RWPE2 (cell line): ENCODE data around the gene B4GAT1.

Source experiments
- ATAC-seq: fragments of 200-7000 bp; cut with Tn5 transposase; 3 replicates; pipeline ENCODE4 v1.9.1; 2021; ENCODE audit warnings: low read depth
- DNase-seq: peaks from one replicate; pipeline ENCODE4 v3.0.0-alpha.2; 2020; ENCODE audit warnings: low spot score
- H3K27ac ChIP-seq: fragments of 450-650 bp; 2 replicates; pipeline ENCODE4 v1.5.1; 2017; ENCODE audit warnings: mild to moderate bottlenecking; ENCODE audit not compliant: poor library complexity, severe bottlenecking
- H3K27me3 ChIP-seq: fragments of 250-450 bp; sonication (Bioruptor Pico); 2 replicates; pipeline ENCODE4 v1.5.1; 2021; ENCODE audit warnings: mild to moderate bottlenecking, moderate library complexity; ENCODE audit not compliant: insufficient read depth, poor library complexity, severe bottlenecking
- H3K36me3 ChIP-seq: fragments of 250-450 bp; sonication (Bioruptor Pico); 2 replicates; pipeline ENCODE4 v1.5.1; 2020; ENCODE audit warnings: low read depth, mild to moderate bottlenecking, moderate library complexity
- H3K4me1 ChIP-seq: fragments of 250-450 bp; sonication (Bioruptor Pico); 2 replicates; pipeline ENCODE4 v1.5.1; 2021; ENCODE audit warnings: mild to moderate bottlenecking, moderate library complexity; ENCODE audit not compliant: insufficient read depth, poor library complexity, severe bottlenecking
- H3K4me3 ChIP-seq: fragments of 250-450 bp; sonication (Bioruptor Pico); 2 replicates; pipeline ENCODE4 v1.5.1; 2021; ENCODE audit warnings: mild to moderate bottlenecking, moderate library complexity; ENCODE audit not compliant: severe bottlenecking
- H3K9me3 ChIP-seq: fragments of 250-450 bp; sonication (Bioruptor Pico); 2 replicates; pipeline ENCODE4 v1.5.1; 2021; ENCODE audit warnings: mild to moderate bottlenecking, moderate library complexity; ENCODE audit not compliant: severe bottlenecking
- CTCF ChIP-seq: fragments of 450-650 bp; IDR thresholded peaks from one replicate; pipeline ENCODE4 v1.5.1; 2017; ENCODE audit warnings: mild to moderate bottlenecking, moderate library complexity; ENCODE audit not compliant: poor library complexity, severe bottlenecking

The B4GAT1 gene

DNA sequence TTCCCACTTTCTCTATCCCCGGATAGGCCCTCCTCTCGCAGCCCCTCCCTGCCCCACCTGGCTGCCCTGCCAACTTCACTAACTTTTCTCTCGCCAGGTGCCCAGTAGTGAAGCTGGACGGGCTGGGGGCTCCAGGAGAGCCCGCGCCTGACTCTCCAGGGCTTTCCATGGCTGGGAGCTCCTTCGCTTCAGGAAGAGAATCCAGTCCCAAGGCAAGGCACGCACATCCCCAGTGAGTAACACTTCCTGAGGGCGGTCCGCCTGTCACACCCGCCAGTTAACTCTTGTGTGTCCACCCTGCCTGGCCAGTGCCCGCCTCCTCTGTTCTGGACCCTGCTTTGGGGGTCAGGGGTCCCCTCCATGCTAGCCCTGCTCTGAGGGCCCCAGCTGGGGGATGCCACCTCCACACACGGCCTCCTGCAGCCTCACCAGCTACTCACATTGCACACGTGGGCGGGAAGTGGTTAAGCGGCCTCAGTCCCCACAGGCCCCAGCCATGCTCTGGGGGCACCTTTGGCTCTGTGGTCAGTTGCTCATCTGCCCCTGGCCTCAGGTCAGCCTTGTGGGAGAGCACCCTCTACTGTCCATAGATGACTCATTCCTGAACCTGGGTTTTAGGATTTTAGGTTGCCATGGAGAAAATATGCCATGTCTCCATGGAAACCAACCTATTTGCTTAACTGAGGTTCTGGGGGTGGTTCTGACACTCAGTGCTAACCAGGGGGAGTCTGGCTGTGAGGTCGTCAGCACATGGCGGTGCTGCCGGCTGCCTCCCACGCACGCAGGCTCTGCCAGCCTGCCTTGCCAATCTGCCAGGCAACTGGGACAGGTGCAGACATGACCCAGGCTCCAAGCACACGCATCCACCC lies 11.0 kb downstream of the B4GAT1 start, which contains the start of gene RIN1:
TSS of gene RIN1 (minus strand) at position 201 of the 869 bp plus-strand sequence. CDS start at position 169, 32 bp downstream.
- Histone ChIP-seq H3K4me3 (peak within 1 kb of the TSS; percentile 61), H3K9me3 (no peaks in the 10 kb centered on the region), H3K27me3 (no peaks in the 10 kb centered on the region), H3K36me3 (peaks cover 54% of the 10 kb centered on the region), H3K27ac (peak within 1 kb of the TSS; percentile 95), H3K4me1 (peaks cover 40% of the 10 kb centered on the region)
- DNase-seq (peak; percentile 93), ATAC-seq (peak; percentile 69)
- TF ChIP-seq CTCF = peak; percentile 62

DNA sequence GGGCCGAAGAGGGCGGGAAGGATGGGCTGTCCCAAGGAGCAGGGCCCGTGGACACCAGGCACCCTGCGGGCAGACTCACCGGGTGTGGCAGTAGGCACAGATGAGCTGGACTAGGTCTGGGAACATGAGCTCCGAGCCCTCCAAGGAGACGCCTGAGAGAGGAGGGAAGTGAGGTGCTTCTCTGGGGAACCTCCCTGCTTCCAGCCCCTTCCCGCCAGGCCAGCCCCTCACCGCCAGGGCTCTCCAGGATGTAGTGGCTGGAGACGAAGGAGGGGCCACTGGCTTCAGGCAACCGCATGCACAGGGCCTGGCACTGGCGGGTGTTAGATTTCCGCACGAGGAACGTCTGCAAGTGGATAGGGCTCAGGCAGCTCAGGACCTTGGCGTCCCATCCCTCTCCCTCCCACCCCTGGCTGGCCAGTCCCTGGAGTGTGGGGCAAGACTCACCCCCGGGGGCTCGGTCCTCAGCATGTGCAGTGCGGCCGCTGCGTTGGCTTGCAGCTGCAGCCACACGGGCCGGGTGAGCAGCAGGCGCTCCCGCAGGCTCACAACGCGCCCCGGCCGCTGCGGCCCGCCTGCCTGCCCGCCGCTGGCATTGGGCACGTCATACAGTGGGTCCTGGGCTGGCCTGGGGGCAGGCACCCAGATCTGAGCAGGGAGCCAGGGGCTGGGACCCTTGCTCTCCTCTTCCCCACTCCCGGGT lies 11.7 kb downstream of the B4GAT1 start:
- H3K27ac ChIP-seq = peak overlapping the region; percentile 95
- ATAC-seq = peak; percentile 4; the same call in 1 of the 3 replicates

DNA sequence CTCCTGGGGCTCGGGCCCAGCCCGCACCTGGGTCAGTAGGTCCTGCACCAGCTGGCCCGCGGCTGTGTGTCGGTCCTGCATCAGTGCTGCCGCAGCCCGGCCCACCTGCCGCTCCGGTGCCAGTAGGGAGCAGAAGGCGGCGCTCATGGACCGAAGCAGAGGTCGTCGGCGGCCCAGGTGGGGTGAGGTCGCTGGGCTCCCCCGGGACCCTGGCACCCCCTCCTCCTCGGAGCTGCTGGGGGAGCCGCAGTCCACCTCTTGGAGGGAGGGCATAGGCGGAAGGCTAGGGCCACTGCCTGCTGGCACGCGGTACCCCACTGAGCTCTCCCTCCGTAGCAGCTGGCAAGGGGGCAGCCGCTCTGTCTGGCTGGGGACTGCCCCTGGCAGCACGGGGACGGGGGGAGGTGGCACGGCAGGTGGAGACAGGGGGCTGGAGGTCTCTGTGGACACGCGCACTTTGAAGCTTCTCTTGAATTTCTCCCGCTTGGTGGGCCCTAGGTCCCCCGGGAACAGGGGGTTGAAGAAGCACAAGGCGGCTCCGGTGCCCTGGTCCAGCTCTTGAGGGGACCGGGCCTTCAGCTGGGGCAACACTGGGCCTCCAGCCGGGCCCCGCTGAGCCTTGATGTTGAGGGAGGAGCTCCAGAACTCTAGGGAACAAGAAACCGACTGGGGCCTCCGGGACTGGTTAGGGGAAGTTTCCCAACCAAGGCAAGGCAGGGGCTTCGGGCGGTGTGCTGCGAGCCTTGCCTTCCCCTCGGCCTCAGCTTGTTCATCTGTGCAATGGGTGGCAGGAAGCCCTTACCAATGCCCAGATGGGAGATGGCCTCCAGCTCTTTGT lies 12.6 kb downstream of the B4GAT1 start:
- no peak for TF ChIP-seq CTCF
- peaks cover 52% of the 10 kb centered on the region for H3K36me3 ChIP-seq
- peaks cover 40% of the 10 kb centered on the region for H3K4me1 ChIP-seq
- peak overlapping the region; percentile 95 for H3K27ac ChIP-seq
- peak; percentile 68 for DNase-seq
- H3K9me3 ChIP-seq = no peaks in the 10 kb centered on the region
- H3K4me3 ChIP-seq = peak overlapping the region; percentile 61
- no peak for ATAC-seq
- no peaks in the 10 kb centered on the region for H3K27me3 ChIP-seq

More for the DNA sequence above, 11.7 kb downstream of the B4GAT1 start:
- H3K36me3 ChIP-seq = peaks cover 54% of the 10 kb centered on the region
- no peaks in the 10 kb centered on the region for H3K27me3 ChIP-seq
- TF ChIP-seq CTCF = no peak
- peaks cover 40% of the 10 kb centered on the region for H3K4me1 ChIP-seq
- peak overlapping the region; percentile 61 for H3K4me3 ChIP-seq
- no peaks in the 10 kb centered on the region for H3K9me3 ChIP-seq
- no peak for DNase-seq

DNA sequence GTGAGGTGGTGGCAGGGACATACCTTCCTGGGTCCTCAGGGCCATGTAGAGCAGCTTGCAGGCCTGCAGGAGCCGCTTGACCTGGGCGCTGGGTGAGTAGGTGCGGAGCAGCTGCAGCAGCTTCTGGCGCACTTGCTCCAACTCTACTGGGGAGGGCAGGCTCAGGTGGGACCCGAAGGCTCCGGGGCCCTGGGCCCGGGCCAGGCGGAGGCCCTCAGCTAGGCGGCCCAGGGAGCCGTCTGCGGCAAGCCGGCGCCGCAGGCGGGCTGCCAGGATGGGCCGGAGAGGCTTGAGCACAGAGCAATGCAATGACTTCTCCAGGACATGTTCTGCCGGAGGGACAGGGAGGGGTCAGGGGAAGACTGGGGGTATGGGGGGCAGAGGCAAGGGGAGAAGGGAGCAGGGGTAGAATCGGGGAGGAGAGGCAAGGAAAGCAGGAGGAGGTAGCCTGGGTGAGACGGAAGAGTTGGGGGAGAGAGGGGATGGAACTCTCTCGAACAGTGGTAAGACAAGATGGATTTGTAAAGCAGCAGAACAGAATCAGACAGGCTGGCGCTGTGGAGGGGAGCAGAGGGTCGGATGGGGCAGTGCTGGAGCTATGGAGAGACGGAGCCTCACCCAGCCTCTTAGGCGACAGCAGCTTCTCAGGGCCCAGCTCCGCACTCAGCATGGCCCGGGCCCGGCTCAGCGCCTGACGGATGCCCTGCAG lies 13.4 kb downstream of the B4GAT1 start:
- no peak for TF ChIP-seq CTCF
- no peak overlapping the region for H3K4me3 ChIP-seq
- H3K27me3 ChIP-seq = no peaks in the 10 kb centered on the region
- DNase-seq (no peak), ATAC-seq (no peak)
- H3K36me3 ChIP-seq = peaks cover 49% of the 10 kb centered on the region
- H3K4me1 ChIP-seq = peaks cover 32% of the 10 kb centered on the region
- H3K27ac ChIP-seq = peak overlapping the region; percentile 95
- no peaks in the 10 kb centered on the region for H3K9me3 ChIP-seq
